Measurements from ENCODE around the gene CDC14A. TPM values are rescaled to one million over a fixed set of nuclear protein-coding genes. Genes with fewer than 3 reads are reported as not detected.

Gene CDC14A
- polyA plus RNA-seq, 1 donor from 2014 or later = 2.7 TPM

DNA sequence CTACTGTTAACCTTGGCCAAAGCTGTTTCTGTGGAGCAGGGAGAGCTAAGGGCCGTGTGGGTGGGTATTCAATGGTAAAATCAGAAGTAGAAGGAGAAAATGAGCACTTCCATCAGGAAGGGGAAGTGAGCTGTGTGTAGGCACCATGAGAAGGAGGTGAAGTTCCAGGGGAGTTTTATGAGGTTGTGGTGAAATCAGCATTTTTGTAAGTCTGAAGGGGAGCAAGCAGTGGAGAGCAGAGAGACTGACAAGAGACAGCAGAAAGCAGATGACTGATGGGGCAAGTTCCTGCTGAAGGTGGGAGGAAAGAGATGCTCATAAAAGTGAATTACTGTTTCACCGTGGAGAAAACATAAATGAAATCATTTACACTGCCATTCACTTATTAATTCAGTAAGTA lies 183.0 kb downstream of the CDC14A start:
- Histone ChIP-seq H3F3A (ENCODE audit: insufficient read depth, low read length, poor library complexity, severe bottlenecking) (no peaks in the 10 kb centered on the region), H3K27me3 (ENCODE audit: insufficient read depth, low read depth, low read length) (peaks cover 21% of the 10 kb centered on the region), H3K9me2 (ENCODE audit: insufficient read depth, low read length) (no peaks in the 10 kb centered on the region), H3K4me2 (ENCODE audit: low read length) (no peak overlapping the region), H2AFZ (ENCODE audit: low read depth, low read length) (no peak overlapping the region), H3K79me2 (replicated peaks; ENCODE audit: insufficient read depth, low read length) (no peaks in the 10 kb centered on the region), H3K9ac (ENCODE audit: low read length) (no peak overlapping the region), H4K20me1 (ENCODE audit: insufficient read depth) (no peaks in the 10 kb centered on the region), H3K4me3 (ENCODE audit: low read length) (no peak overlapping the region), H3K36me3 (ENCODE audit: insufficient read depth, low read length) (no peaks in the 10 kb centered on the region), H3K9me3 (ENCODE audit: low read length) (no peaks in the 10 kb centered on the region), H3K27ac (ENCODE audit: low read length) (no peak overlapping the region)
- no peak for TF ChIP-seq SMC3 (conservative IDR thresholded peaks at IDR 0.05; ENCODE audit: poor library complexity)
- TF ChIP-seq EZH2 (IDR thresholded peaks at IDR 0.05; ENCODE audit: borderline replicate concordance, insufficient read depth, low read length, poor library complexity, severe bottlenecking) = no peak
- TF ChIP-seq MXI1 (conservative IDR thresholded peaks at IDR 0.05; ENCODE audit: poor library complexity, severe bottlenecking) = no peak
- TF ChIP-seq EP300 (conservative IDR thresholded peaks at IDR 0.05; ENCODE audit: poor library complexity, severe bottlenecking) = no peak
- TF ChIP-seq POLR2AphosphoS5 (IDR thresholded peaks at IDR 0.05) = no peak
- TF ChIP-seq, protein P1, sequence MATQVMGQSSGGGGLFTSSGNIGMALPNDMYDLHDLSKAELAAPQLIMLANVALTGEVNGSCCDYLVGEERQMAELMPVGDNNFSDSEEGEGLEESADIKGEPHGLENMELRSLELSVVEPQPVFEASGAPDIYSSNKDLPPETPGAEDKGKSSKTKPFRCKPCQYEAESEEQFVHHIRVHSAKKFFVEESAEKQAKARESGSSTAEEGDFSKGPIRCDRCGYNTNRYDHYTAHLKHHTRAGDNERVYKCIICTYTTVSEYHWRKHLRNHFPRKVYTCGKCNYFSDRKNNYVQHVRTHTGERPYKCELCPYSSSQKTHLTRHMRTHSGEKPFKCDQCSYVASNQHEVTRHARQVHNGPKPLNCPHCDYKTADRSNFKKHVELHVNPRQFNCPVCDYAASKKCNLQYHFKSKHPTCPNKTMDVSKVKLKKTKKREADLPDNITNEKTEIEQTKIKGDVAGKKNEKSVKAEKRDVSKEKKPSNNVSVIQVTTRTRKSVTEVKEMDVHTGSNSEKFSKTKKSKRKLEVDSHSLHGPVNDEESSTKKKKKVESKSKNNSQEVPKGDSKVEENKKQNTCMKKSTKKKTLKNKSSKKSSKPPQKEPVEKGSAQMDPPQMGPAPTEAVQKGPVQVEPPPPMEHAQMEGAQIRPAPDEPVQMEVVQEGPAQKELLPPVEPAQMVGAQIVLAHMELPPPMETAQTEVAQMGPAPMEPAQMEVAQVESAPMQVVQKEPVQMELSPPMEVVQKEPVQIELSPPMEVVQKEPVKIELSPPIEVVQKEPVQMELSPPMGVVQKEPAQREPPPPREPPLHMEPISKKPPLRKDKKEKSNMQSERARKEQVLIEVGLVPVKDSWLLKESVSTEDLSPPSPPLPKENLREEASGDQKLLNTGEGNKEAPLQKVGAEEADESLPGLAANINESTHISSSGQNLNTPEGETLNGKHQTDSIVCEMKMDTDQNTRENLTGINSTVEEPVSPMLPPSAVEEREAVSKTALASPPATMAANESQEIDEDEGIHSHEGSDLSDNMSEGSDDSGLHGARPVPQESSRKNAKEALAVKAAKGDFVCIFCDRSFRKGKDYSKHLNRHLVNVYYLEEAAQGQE (IDR thresholded peaks at IDR 0.05; ENCODE audit: borderline replicate concordance) = no peak
- no peak for TF ChIP-seq RAD21 (conservative IDR thresholded peaks at IDR 0.05)
- TF ChIP-seq TAF1 (IDR thresholded peaks at IDR 0.05; ENCODE audit: low read depth) = no peak
- TF ChIP-seq, protein P2, sequence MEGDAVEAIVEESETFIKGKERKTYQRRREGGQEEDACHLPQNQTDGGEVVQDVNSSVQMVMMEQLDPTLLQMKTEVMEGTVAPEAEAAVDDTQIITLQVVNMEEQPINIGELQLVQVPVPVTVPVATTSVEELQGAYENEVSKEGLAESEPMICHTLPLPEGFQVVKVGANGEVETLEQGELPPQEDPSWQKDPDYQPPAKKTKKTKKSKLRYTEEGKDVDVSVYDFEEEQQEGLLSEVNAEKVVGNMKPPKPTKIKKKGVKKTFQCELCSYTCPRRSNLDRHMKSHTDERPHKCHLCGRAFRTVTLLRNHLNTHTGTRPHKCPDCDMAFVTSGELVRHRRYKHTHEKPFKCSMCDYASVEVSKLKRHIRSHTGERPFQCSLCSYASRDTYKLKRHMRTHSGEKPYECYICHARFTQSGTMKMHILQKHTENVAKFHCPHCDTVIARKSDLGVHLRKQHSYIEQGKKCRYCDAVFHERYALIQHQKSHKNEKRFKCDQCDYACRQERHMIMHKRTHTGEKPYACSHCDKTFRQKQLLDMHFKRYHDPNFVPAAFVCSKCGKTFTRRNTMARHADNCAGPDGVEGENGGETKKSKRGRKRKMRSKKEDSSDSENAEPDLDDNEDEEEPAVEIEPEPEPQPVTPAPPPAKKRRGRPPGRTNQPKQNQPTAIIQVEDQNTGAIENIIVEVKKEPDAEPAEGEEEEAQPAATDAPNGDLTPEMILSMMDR (IDR thresholded peaks at IDR 0.05; ENCODE audit: poor library complexity, severe bottlenecking) = no peak

DNA sequence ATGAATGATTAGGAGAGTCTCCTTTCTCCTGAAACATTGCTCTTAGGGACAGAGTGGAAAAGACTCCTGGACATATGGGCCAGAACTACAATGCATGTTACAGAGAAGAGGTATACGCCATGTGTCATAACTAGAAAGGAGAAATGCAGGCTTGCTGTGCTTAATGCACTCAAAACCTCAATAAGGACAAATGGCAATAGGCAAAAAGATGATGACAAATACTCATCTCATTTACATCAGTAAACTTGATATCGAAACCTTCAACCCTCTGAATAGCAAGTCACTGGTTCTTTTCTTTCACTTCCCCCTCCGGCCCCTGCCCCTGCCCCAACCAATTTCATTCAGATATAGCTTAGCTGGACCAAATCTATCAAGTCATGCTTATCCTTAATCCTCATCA lies 183.7 kb downstream of the CDC14A start:
- Histone ChIP-seq H3K27me3 (ENCODE audit: insufficient read depth, low read depth, low read length) (peaks cover 28% of the 10 kb centered on the region), H3K9me3 (ENCODE audit: low read length) (no peaks in the 10 kb centered on the region)

More for the DNA sequence above, 183.7 kb downstream of the CDC14A start:
- Histone ChIP-seq H3K9me2 (ENCODE audit: insufficient read depth, low read length) (no peaks in the 10 kb centered on the region), H3K4me3 (ENCODE audit: low read length) (no peak overlapping the region), H3F3A (ENCODE audit: insufficient read depth, low read length, poor library complexity, severe bottlenecking) (no peaks in the 10 kb centered on the region), H3K27ac (ENCODE audit: low read length) (no peak overlapping the region), H3K79me2 (replicated peaks; ENCODE audit: insufficient read depth, low read length) (no peaks in the 10 kb centered on the region), H3K9ac (ENCODE audit: low read length) (no peak overlapping the region), H2AFZ (ENCODE audit: low read depth, low read length) (no peak overlapping the region), H4K20me1 (ENCODE audit: insufficient read depth) (no peaks in the 10 kb centered on the region), H3K36me3 (ENCODE audit: insufficient read depth, low read length) (no peaks in the 10 kb centered on the region), H3K4me2 (ENCODE audit: low read length) (no peak overlapping the region)
- TF ChIP-seq, protein P2 (IDR thresholded peaks at IDR 0.05; ENCODE audit: poor library complexity, severe bottlenecking) = no peak
- TF ChIP-seq EP300 (conservative IDR thresholded peaks at IDR 0.05; ENCODE audit: poor library complexity, severe bottlenecking) (no peak), EZH2 (IDR thresholded peaks at IDR 0.05; ENCODE audit: borderline replicate concordance, insufficient read depth, low read length, poor library complexity, severe bottlenecking) (no peak), TAF1 (IDR thresholded peaks at IDR 0.05; ENCODE audit: low read depth) (no peak), SMC3 (conservative IDR thresholded peaks at IDR 0.05; ENCODE audit: poor library complexity) (no peak), RAD21 (conservative IDR thresholded peaks at IDR 0.05) (no peak), MXI1 (conservative IDR thresholded peaks at IDR 0.05; ENCODE audit: poor library complexity, severe bottlenecking) (no peak), POLR2AphosphoS5 (IDR thresholded peaks at IDR 0.05) (no peak)
- TF ChIP-seq, protein P1 (IDR thresholded peaks at IDR 0.05; ENCODE audit: borderline replicate concordance) = no peak
